Measurements from ENCODE around the gene HSPA4L. TPM values are rescaled to one million over a fixed set of nuclear protein-coding genes. Genes with fewer than 3 reads are reported as not detected.

The HSPA4L gene
- total and polyA plus RNA-seq, 2 donors (not counting 3 experiments of a cell fraction or from before 2014, with no cell fraction given) = 1.3 to 12.4 TPM

- no TSS peak for BruUV-seq (replicated peaks)
- Histone ChIP-seq H3K9ac (replicated peaks; ENCODE audit: extremely low read depth, insufficient read depth, low read length) (peak overlapping the region; percentile 80), H3K9me3 (replicated peaks; ENCODE audit: control insufficient read depth, insufficient read depth, low read length) (no peaks in the 10 kb centered on the region), H3K4me2 (ENCODE audit: insufficient read depth, low read length) (peak overlapping the region; percentile 45), H3K27ac (ENCODE audit: insufficient read depth, low read depth, low read length) (peak overlapping the region; percentile 50), H3K27me3 (ENCODE audit: control insufficient read depth in 2 of 2, insufficient read depth in 2 of 2, low read length in 2 of 2) (peaks cover 0 to 3% of the 10 kb centered on the region in 2 experiments), H3K4me1 (ENCODE audit: control insufficient read depth, extremely low read depth, insufficient read depth, low read length) (peaks cover 2% of the 10 kb centered on the region), H3K9me1 (replicated peaks; ENCODE audit: control insufficient read depth, extremely low read depth, insufficient read depth, low read length) (no peaks in the 10 kb centered on the region), H4K20me1 (replicated peaks; ENCODE audit: control insufficient read depth, extremely low read depth, insufficient read depth, low read length) (no peaks in the 10 kb centered on the region), H3K79me2 (ENCODE audit: control insufficient read depth, insufficient read depth, low read length) (no peaks in the 10 kb centered on the region), H3K4me3 (replicated peaks in 1 of 3; ENCODE audit: insufficient read depth in 1 of 3, low read depth in 1 of 3, low read length in 3 of 3) (peak overlapping the region; percentile 28 to 53 (median 53)), H3K36me3 (ENCODE audit: control insufficient read depth in 2 of 2, extremely low read depth in 1 of 2, insufficient read depth in 2 of 2, low read length in 2 of 2) (no peaks in the 10 kb centered on the region), H2AFZ (ENCODE audit: low read depth, low read length) (peak overlapping the region; percentile 90)
- ChIA-PET CTCF (interaction anchor here (0.7 to 2.1 kb wide), 6 partner anchors 49 to 184 kb away, joined by 3 to 14 read pairs (median 4); partner anchors contain the start of genes ABHD18, MFSD8 and PLK4), POLR2A (interaction anchor here (0.9 kb wide), 1 partner anchor 184 kb away, joined by 3 read pairs; the partner anchor contains the start of genes ABHD18 and MFSD8)
- DNase-seq (ENCODE audit: low read depth, low spot score) = no peak
- dilution Hi-C loops (cut with MboI; ENCODE audit: extremely low pct_ligation_motif_present, low sequenced_read_pairs) = no loop called here
- TF ChIP-seq GATA2 (IDR thresholded peaks at IDR 0.05; ENCODE audit: insufficient read depth, insufficient read length, low read depth, low read length) (no peak), EZH2 (IDR thresholded peaks at IDR 0.05; ENCODE audit: borderline replicate concordance, low read depth, low read length, severe bottlenecking) (peak; percentile 37), MYC (IDR thresholded peaks at IDR 0.05; ENCODE audit: low read depth, low read length) (no peak), CTCF (IDR thresholded peaks at IDR 0.05; ENCODE audit: extremely low read depth in 1 of 2, insufficient read depth in 1 of 2, low read depth in 1 of 2, low read length in 2 of 2) (peak in 1 of 2 donors; percentile 14)
- intact Hi-C loops (cut with micrococcal nuclease) = loop anchor here (1.0 to 5.0 kb wide), 6 partner anchors 99 to 506 kb away; partner anchors contain the start of genes ABHD18, INTU, LARP1B and MFSD8
- peak; percentile 21 for FAIRE-seq
Measured at GRCh38 chr4:127781300-127782024, 660 bp upstream of the HSPA4L start.

Measured in endothelial cell of umbilical vein (primary cell).